Measurements from ENCODE around the gene OSCP1. TPM values are rescaled to one million over a fixed set of nuclear protein-coding genes. Genes with fewer than 3 reads are reported as not detected.
A peak's percentile ranks its signal among the peaks of the same experiment; 100 is the strongest.

The OSCP1 gene
- total RNA-seq, 1 experiment from 2014 or later = 5.7 TPM

DNA sequence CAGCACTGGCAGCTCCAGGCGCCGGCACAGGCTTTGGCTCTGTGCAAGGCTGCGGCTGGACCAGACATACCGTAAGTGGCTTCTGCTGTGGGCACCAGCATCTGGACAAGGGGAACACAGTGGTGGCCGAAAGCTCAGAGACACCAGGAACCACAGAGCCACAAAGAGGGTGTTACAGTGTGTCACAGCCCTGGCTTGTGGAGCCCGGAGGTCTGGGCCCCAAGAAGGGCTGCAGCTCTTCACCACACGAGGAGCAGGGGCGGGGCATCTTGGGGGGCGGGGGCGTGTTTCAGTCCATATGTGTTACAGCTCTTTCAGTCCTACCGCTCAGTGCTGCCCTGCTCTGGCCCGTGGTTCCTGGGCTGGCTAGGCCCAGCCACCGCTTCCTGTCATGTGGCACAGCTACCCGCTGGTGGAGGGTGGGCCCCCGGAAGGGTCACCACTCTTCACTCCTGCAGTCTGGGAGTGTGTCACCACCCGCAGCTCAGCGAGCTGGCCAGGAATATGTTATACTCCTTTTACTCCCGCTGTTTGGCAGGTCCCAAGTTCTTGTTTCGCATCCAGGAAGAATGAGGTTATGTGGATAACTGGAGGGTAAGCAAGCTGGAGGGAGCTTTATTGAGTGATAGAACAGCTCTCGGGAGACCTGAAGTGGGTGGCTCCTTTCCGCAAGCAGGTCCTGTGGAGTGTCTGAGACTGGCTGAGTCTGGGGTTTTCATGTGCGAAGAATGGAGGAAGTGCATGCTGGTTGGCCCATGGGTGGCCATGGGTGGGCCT, 49.2 kb downstream of the OSCP1 start:
- H3K36me3 ChIP-seq (ENCODE audit: insufficient read depth, low read length, poor library complexity, severe bottlenecking) = no peaks in the 10 kb centered on the region
- H3K4me1 ChIP-seq (ENCODE audit: insufficient read depth, low read length, poor library complexity, severe bottlenecking) = peaks cover 8% of the 10 kb centered on the region
- H3K27me3 ChIP-seq (replicated peaks; ENCODE audit: insufficient read depth, low read depth, low read length, poor library complexity) = no peaks in the 10 kb centered on the region
- no TSS peak for BruUV-seq (replicated peaks)
- ChIA-PET CTCF (no interaction called here), POLR2A (ENCODE audit: low non-redundant PET) (interaction anchor here (1.5 kb wide), 1 partner anchor 15 kb away, joined by 5 read pairs; no protein-coding TSS in a partner anchor)
- peak overlapping the region; percentile 22 for H3K27ac ChIP-seq (ENCODE audit: low read depth, low read length, poor library complexity, severe bottlenecking)
- no peaks in the 10 kb centered on the region for H3K9me3 ChIP-seq (ENCODE audit: low read depth, low read length, poor library complexity, severe bottlenecking)
- H3K4me3 ChIP-seq (ENCODE audit: low read depth, low read length, poor library complexity, severe bottlenecking) = no peak overlapping the region
- TF ChIP-seq, protein P1, sequence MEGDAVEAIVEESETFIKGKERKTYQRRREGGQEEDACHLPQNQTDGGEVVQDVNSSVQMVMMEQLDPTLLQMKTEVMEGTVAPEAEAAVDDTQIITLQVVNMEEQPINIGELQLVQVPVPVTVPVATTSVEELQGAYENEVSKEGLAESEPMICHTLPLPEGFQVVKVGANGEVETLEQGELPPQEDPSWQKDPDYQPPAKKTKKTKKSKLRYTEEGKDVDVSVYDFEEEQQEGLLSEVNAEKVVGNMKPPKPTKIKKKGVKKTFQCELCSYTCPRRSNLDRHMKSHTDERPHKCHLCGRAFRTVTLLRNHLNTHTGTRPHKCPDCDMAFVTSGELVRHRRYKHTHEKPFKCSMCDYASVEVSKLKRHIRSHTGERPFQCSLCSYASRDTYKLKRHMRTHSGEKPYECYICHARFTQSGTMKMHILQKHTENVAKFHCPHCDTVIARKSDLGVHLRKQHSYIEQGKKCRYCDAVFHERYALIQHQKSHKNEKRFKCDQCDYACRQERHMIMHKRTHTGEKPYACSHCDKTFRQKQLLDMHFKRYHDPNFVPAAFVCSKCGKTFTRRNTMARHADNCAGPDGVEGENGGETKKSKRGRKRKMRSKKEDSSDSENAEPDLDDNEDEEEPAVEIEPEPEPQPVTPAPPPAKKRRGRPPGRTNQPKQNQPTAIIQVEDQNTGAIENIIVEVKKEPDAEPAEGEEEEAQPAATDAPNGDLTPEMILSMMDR (conservative IDR thresholded peaks at IDR 0.05; ENCODE audit: low read depth, low read length) = no peak
- TF ChIP-seq EZH2 (IDR thresholded peaks at IDR 0.05; ENCODE audit: borderline replicate concordance, low read depth, low read length, poor library complexity, severe bottlenecking) = no peak
- intact Hi-C loops (cut with micrococcal nuclease; ENCODE audit: unreplicated experiment) = no loop called here
- DNase-seq (ENCODE audit: low spot score) = peak; percentile 58

DNA sequence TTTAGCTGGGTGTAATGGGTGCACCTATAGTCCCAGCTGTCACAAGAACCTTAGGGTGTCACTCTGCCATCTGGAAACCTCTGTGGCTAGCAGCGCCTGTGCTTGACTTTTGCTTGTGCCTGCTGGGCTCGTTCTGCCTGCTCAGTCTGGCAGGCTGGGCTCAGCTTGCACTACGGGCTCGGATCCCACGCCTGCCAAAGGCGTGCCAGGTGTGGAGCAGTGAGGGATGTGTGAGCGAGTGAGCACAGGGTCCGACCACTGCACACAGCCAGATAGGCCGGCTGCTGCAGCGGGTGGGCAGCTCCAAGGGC, 49.8 kb downstream of the OSCP1 start:
- DNase-seq (ENCODE audit: low spot score) = no peak
- Histone ChIP-seq H3K27ac (ENCODE audit: low read depth, low read length, poor library complexity, severe bottlenecking) (peak overlapping the region; percentile 22), H3K4me3 (ENCODE audit: low read depth, low read length, poor library complexity, severe bottlenecking) (no peak overlapping the region), H3K9me3 (ENCODE audit: low read depth, low read length, poor library complexity, severe bottlenecking) (no peaks in the 10 kb centered on the region), H3K27me3 (replicated peaks; ENCODE audit: insufficient read depth, low read depth, low read length, poor library complexity) (no peaks in the 10 kb centered on the region), H3K4me1 (ENCODE audit: insufficient read depth, low read length, poor library complexity, severe bottlenecking) (peaks cover 8% of the 10 kb centered on the region), H3K36me3 (ENCODE audit: insufficient read depth, low read length, poor library complexity, severe bottlenecking) (no peaks in the 10 kb centered on the region)
- BruUV-seq (replicated peaks) = no TSS peak
- POLR2A ChIA-PET (ENCODE audit: low non-redundant PET) = interaction anchor here (1.5 kb wide), 1 partner anchor 14 kb away, joined by 5 read pairs; no protein-coding TSS in a partner anchor
- intact Hi-C loops (cut with micrococcal nuclease; ENCODE audit: unreplicated experiment) = no loop called here
- CTCF ChIA-PET = interaction anchor here (0.6 kb wide), 1 partner anchor 105 kb away, joined by 6 read pairs; no protein-coding TSS in a partner anchor
- TF ChIP-seq, protein P1 (conservative IDR thresholded peaks at IDR 0.05; ENCODE audit: low read depth, low read length) = no peak
- TF ChIP-seq EZH2 (IDR thresholded peaks at IDR 0.05; ENCODE audit: borderline replicate concordance, low read depth, low read length, poor library complexity, severe bottlenecking) = no peak

DNA sequence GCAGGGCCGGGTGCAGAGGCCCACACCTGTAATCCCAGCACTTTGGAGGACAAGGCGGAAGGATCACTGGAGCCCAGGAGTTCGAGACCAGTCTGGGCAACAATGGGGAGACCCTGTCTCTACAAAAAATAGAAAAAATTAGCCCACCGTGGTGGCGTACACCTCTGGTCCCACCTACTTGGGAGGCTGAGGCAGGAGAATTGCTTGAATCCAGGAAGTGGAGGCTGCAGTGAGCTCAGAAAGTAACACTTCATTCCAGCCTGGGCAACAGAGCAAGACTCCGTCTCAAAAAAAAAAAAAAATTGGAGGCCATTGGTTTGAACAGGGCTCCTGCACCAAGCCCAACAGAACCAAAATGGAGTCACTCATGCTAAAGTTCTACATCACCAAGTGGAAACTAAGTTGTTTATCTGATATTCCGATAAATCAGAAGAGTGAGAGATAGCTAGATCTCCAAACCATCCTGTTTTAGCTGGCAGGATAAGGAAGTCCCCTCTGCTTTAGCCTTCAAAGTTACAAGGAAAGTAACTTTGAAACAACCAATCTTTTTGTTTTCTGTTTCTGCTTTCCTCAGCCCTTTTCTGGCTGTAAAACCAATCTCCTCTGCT, 51.8 kb downstream of the OSCP1 start:
- POLR2A ChIA-PET (ENCODE audit: low non-redundant PET) = interaction anchor here (0.7 to 2.0 kb wide), 3 partner anchors 12 to 1477 kb away, joined by 4 to 16 read pairs (median 4); no protein-coding TSS in a partner anchor
- H3K36me3 ChIP-seq (ENCODE audit: insufficient read depth, low read length, poor library complexity, severe bottlenecking) = peaks cover 7% of the 10 kb centered on the region
- H3K27ac ChIP-seq (ENCODE audit: low read depth, low read length, poor library complexity, severe bottlenecking) = peak overlapping the region; percentile 86
- TF ChIP-seq EZH2 (IDR thresholded peaks at IDR 0.05; ENCODE audit: borderline replicate concordance, low read depth, low read length, poor library complexity, severe bottlenecking) = no peak
- TF ChIP-seq, protein P1 (conservative IDR thresholded peaks at IDR 0.05; ENCODE audit: low read depth, low read length) = no peak
- CTCF ChIA-PET = interaction anchor here (0.7 kb wide), 1 partner anchor 21 kb away, joined by 3 read pairs; no protein-coding TSS in a partner anchor
- intact Hi-C loops (cut with micrococcal nuclease; ENCODE audit: unreplicated experiment) = no loop called here
- H3K4me3 ChIP-seq (ENCODE audit: low read depth, low read length, poor library complexity, severe bottlenecking) = peak overlapping the region; percentile 85
- peaks cover 8% of the 10 kb centered on the region for H3K4me1 ChIP-seq (ENCODE audit: insufficient read depth, low read length, poor library complexity, severe bottlenecking)
- no peaks in the 10 kb centered on the region for H3K9me3 ChIP-seq (ENCODE audit: low read depth, low read length, poor library complexity, severe bottlenecking)
- BruUV-seq (replicated peaks) = no TSS peak
- no peaks in the 10 kb centered on the region for H3K27me3 ChIP-seq (replicated peaks; ENCODE audit: insufficient read depth, low read depth, low read length, poor library complexity)
- no peak for DNase-seq (ENCODE audit: low spot score)
